Left renal pelvis (tissue), 4 donors: ENCODE data around the gene PLCL1. TPM values are rescaled to one million over a fixed set of nuclear protein-coding genes. Genes with fewer than 3 reads are reported as not detected.
"Not testable (repeated sequence)": the region's sequence is repeated elsewhere in the genome, so short reads cannot be mapped to it uniquely, and the experiment has no call there.

ENCODE experiments used
- DNase-seq, 4 donors: peaks; one replicate each; pipeline ENCODE4 v3.0.0-alpha.2; 2013; ENCODE audit warnings: low read depth in 4 of 4, low spot score in 3 of 4
- polyA plus RNA-seq, 4 donors: library from polyadenylated mRNA; unstranded; fragments of 120-200 nt; gene quantifications; one replicate each; pipeline ENCODE4 v1.2.1, GENCODE V29; 2013; ENCODE audit not compliant: insufficient read length in 4 of 4

The PLCL1 gene
- polyA plus RNA-seq, 4 donors, result 14.9 to 23.4 (median 18.3) TPM

DNA sequence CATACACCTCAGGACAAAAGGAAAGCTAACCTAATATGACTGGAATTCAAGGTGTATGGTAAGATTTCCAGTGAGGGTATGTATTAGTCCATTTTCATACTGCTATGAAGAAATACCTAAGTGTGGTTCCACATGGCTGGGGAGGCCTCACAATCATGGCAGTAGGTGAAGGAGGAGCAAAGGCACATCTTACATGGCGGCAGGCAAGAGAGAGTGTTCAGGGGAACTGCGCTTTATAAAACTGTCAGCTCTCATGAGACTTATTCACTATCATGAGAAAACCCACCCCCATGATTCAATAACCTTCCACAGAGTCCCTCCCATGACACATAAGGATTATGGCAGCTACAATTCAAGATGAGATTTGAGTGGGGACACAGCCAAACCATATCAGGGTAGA is 186.0 kb downstream of the PLCL1 start:
- no peak for DNase-seq

DNA sequence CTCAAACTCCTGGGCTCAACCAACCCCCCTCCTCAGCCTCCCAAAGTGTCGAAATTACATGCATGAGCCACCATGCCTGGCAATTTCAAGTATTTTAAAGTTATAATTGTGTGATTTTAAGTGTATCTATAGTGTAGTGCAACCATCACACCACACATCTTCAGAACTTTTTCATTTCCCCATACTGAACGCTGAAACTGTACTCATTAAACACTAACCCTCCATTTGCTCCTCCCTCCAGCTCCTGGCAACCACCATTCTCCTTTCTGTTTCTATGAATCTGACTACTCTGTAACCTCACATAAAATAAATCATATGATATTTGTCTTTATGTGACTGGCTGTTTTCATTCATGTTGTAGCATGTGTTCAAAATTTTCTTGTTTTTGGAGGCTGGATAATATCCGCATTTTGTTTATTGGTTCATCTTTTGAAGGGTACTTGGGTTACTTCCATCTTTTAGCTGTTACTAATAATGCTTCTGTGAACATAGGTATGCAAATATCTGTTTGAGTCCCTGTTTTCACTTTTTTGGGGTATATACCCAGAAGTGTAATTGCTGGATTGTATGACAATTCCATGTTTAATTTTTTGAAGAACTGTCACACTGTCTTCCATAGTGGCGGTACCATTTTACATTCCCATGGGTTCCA is 188.2 kb downstream of the PLCL1 start:
- no peak for DNase-seq

DNA sequence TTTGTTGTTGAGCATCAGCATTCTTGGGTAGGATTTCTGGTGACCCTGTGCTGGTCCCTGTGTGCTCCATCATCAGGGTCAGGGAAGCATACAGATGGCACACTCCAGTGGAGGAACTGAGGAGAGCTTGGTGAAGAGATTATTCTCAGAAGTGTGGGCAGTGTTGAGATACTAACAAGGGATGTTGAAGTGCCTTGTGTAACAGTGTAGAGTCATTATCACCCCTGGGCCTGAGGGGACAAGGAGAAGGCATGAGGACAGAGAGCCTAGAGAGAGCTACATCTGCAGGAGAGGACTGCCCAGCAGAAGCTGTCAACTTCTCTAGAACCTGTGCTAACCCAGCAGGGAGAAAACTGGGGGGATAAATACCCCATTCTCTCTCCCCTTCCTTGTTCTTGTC is 189.0 kb downstream of the PLCL1 start:
- no peak for DNase-seq

DNA sequence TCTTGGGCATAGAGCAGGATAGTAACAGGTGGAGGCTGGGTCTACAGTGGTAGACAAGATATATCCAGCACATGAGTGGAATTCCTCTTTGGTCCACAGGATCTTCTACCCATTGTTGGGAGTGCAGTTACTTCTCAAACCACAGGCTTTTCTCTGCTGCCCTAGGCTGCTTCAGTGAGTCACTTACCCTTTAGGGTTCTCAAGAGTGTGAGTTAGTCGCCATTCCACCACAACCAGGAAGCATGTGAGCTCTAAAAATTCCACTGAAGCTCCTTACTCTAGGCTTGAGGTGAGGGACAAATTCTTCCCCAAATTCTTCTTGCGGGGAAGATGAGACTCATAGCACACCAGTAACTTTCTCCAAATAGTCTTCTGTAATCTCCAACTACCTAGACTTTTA is 189.4 kb downstream of the PLCL1 start:
- DNase-seq, result no peak

DNA sequence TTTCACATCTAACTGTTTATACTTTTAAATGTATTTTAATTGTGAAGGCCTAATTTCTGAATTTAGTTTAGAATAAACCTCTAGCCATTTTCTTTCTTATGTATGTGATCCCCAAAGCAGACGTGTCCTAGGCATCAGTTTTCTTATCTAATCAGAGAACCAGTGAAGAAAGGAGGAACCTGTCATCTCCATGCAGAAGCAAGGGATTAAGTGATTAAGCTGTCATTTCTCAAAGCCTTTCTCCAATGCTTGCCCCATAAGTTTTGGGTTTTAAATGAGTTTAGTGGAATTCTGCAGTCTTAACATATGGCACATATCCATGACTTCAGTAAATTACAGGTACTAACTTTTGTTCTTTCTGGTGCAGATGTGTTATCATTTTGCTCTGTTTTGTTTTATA is 190.4 kb downstream of the PLCL1 start:
- no peak for DNase-seq

DNA sequence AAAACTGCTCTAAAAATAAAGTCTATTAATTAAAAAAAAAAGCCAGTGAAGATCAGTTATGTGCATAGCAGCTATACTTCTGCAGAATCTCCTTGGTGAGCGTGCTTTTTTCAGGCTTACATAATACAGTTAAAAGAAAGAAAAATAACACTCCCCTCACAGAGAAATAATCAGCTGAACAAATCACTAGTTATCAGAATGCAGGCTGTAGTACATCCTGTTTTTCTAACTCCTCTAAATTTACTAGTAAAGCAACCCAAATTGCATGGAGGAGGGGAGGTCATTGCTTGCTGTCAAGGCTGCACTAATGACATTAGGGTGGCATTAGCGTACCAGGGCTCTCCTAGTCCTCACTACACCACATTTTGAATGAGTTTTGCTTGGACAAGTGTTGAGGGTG is 192.2 kb downstream of the PLCL1 start:
- no peak for DNase-seq

DNA sequence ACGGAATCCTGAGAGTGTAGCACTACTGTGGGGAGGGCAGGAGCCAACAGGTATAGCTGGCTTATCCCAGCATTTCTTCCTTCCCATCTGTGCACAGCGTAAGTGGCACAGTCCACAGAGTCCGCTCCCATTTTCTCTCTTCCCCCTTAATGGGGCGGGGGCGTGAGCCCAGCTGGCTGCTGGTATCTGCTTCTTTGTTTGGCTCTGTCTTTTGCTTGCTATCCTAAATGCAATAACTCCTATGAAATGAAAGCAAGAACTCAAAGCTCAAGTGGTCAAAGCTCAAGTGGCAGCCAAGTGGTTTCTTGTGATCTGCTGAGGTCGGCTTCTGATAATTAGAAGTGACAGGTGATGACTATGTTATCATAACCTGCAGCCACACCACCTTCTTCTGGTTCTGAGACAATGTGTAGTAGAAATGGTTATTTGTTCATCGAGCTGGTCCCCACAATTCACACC is 192.7 kb downstream of the PLCL1 start:
- DNase-seq, result no peak

DNA sequence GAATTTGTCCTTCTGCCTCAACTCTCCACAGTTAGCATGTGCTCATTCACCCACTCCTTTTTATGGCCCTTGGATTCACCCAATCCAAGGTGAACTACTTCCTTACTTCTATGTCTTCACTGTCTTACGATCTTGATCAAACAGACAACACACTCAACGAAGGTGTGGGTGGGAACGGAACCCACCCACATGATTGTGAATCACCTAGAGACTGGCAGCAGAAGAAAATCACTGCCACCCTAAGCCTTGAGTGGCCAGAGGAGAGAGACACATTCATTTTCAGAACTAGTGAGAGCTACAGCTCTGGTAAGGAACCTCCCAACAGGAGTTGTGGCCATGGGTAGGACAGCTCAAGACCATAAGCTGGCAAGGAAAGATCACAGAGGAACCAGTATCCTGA is 194.3 kb downstream of the PLCL1 start:
- no peak for DNase-seq

DNA sequence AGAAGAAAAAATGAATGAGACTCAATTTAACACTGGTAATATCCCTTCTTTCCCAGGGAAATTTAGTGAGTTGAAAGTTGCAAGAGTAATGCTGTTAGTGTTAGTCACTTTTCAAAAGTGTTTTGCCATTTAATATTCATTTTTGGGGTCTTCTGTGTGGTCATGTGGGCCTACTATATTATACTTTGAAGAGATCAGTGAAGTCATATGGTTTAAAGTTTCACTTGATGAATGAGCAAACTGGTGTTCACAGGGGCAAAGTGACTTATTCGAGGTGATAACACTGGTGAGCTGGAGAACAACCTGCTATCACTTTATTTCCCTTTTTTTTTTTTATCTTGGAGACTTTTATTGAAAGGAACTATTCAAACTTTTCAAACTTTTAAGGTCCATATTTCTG is 196.0 kb downstream of the PLCL1 start:
- no peak for DNase-seq

DNA sequence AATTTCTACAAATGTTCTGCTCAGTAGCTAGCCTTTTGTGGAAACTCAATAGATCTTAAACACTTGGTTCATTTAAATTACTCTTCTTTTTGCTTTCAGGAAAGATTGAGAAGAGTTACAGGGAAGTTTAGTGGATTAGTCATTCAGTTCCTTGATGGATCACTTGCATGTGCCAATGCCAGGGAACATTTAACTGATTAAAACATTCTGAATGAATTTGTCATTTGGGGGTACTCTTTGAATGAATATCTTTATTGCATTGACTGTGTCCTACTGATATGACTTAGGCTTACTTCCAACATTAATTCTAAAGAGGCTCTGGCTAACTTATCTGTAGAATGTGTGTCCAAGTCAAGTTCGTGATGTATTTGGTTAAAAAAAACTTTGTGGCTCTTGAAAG is 199.8 kb downstream of the PLCL1 start:
- DNase-seq, result no peak

DNA sequence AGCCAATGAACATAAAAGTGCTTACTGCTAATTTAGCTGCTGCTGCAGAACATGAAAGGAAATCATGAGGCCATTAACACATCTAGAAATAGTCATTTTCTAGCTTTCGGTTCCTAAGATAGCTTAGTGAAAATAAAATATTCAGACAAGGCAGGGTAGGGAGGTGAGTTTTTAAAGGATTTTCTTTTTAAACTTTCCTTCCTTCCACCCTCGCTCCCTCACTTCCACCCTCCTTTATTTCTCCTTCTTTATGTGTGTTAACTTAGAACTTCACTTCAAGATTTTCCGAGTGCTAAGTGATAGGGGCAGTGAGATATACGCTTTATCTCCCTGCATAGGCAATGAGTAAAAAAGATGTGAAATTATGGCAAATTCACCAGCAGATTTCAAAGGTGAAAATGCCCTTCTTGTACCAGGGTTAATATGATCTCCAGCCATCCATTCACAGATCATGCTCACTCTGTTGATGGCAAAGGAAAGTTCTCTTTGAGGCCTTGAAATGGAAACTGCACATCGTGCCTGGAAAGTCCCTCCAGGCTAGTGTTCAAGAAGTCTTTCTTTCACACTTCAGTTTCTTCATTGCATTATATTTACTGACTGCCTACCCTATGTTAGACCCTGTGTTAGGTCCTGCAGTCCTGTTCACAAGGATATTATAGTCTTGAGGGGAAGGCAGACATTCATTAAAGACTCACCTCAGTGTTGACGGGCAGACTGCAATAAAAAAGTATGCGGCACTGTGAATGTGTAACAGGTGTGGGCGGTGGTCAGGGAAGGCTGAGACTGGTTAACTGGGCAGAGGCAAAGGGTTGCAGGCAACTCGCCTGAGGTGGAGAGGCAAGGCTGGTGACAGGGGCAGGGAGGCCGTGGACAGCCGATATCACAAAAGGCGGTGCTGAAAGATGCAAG is 200.8 kb downstream of the PLCL1 start:
- DNase-seq, result no peak

DNA sequence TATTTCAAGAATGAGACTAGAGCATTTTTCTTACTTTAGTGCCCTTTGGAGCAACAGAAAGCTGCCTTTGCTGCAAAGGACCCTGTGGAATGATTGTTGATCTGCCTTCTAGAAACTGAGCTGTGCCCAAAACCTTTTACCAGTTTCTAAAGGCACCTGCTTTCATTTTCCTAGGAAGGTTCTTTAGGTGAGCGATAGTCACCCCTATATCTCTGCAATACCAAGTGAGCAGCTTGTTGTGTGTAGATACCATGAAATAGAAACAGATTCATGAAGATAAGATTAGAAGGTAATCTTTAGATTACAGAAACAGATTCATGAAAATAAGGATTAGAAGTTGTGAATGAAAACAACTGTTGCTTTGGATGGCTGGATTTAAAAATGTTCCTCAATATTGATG is 202.3 kb downstream of the PLCL1 start:
- DNase-seq, result no peak

DNA sequence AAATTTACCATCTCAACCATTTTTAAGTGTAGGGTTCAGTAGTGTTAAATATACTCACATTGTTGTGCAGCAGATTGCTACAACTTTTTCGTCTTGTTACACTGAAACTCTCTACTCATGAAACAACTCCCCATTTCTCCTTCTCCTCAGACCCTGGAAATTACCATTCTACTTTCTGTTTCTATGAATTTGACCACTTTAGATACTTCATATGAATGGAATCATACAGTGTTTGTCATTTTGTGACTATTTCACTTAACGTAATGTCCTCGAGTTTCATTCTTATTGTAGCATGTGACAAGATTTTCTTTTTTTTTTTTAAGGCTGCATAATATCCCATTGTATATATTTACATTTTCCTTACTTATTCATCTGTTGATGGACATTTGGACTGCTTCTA is 203.8 kb downstream of the PLCL1 start:
- no peak for DNase-seq

DNA sequence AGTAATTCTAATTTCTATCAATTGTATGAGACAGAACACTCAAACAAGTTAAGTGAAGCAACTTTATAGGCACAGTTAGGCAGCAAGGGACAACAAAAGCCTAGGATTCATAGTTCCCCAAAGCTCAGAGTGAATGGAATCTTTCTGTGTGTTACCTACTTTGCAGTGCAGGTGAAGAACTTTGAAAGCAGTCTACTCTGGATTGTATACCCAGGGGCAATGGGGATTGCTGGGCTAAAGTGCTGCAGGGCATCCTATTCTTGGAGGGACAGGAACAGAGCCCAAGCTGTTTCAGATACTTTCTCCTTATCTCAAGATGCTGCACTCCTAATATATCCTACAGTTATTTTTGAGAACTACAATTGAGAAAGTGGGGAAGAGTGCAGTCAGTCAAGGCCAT is 207.6 kb downstream of the PLCL1 start:
- DNase-seq, result no peak

DNA sequence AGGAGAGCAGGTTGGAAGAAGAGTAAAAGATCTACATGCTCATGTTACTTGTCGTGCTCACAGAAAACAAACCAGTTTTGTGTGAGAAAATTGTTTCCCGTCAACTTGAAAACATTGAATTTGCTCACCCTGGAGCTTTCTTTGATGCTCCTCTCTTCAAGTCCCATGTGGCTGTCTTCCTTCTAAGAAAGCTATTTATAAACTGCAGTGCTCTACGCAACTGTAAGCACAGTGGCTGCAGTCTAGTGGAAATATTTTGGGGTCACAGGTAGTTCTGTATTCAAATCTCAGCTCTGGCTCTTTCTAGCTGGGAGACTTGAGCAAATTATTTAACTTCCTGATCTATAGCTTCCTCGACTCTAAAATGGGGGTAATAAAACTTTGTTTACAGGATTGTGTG is 211.8 kb downstream of the PLCL1 start:
- DNase-seq, result no peak

DNA sequence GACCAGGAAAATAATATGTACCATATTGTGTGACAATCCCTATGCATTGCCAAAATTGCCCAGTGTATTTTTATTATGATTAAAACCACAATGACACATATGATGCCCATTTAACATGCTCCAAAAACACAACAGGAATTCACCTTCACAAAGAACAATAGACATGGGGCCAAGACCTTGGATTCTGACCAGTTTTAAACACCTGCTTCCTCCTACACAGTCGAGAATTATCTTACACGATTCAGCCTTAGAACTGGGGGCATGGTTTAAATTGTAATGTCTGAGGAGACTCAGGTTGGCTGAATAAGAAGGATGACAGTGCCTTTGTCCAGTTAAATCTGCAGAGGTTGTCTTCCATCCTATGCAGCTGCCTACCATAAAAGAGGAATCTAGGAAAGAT is 212.7 kb downstream of the PLCL1 start:
- no peak for DNase-seq

DNA sequence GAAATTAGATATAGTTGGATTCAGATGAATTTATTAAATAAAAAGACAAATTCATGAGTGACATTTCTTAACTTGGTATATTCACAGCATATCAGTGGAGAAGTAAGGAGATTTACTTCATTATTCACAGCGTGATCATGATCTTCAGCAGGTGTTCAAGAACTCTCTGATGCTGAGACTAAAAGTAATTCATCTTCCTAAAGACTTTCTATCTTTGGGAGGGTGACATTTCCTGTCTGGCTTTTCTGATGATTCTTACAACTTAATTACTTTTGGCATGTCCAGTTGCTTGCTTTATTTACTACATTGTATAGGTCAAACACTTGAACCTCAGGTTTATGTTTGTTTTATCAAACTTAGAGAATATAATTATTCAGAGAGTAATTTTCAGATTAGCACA is 224.6 kb downstream of the PLCL1 start:
- DNase-seq, result no peak

DNA sequence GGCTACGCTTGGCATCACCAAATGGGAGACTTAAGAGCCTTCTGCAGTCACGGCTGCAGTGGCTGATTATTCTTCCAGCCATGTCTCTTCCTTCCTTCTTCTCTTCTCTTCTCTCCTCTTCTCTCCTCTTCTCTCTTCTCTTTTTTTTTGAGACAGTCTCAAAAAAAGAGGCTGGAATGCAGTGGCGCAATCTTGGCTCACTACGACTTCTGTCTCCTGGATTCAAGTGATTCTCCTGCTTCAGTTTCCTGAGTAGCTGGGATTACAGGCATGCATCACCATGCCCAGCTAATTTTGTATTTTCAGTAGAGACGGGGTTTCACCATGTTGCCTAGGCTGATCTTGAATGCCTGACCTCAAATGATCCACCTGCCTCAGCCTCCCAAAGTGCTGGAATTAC is 225.2 kb downstream of the PLCL1 start:
- not testable (repeated sequence) for DNase-seq

DNA sequence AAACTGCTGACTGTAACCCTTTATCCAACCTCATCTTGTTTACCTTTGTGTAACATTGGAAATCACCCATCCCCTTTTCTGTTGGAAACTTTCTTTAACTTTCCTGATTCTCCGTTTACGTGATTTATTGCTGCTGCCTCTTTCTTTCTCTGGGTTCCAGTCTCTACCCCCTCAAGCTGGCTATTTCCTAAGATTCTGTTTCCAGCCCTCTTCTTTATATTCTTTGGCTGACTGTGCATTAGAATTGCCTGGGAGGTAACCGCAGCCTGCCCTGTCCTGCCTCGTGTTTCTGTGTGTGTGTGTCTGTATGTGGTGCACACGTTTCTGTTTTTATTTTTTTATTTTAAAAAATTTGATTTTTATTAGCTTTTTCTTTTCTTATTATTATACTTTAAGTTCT is 229.2 kb downstream of the PLCL1 start:
- no peak for DNase-seq

DNA sequence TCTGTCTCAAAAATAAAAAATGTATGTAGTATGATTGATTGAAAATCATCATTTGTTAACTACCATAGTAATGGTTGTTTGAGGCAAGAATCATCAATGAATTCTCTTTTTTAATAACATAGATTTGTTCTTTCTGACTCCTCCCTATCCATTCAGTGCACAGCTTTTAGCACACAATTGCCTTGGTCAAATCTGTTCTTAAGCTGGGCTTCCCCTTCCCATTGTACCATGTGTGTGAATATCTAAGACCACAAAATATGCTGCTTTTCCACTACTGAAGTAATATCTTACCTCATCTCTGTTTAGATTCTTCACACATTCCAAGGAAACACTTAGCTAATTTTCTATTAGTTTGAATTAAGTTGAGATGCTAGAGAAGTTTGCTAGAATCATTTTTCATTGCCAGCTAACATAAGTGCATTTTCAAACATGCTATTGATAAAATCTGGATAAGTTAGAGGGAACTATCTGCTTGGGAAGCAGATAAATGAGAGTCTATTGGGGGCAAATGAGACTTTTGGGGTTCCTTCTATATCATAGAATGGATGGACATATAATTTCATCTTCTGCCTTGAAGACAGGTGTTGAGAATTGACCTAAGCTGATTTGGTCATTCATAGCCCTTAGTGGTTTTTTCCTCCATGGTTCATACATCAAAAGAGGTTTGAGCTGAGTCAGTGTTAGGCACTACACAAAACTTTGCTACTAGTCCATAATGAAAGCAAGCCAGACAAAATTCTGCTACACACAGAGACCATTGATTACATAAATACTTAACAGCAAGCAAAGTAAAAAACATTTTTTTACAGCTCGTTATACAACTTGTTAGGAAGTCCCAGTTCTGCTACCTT is 231.9 kb downstream of the PLCL1 start:
- no peak for DNase-seq

DNA sequence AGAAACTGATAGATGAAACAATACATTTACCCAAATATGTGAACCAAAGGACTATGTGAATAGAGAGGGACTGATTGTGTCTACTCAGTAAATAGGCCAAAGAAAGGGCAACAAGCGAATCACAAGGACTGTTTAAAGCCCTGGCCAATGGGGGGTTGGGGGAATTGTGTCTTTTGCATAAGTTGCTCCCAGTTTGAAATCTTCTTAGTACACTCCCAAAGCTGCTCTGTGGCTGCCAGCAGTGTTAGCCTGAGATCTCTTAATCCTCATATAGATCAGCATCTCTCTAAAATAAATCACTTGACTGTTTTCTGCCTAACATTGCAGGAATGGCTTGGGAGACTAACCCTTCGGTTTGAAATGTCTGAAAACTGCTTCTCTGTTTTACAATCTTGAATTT is 236.4 kb downstream of the PLCL1 start:
- no peak for DNase-seq
